ENCODE results near the gene CDK18. TPM values are rescaled to one million over a fixed set of nuclear protein-coding genes. Genes with fewer than 3 reads are reported as not detected.
"Not testable (repeated sequence)": the region's sequence is repeated elsewhere in the genome, so short reads cannot be mapped to it uniquely, and the experiment has no call there.

CDK18 gene
- total RNA-seq: 0.27 and 0.73 TPM in 2 replicates

GRCh38 chr1:205504311-205505075 is at the start of gene CDK18:
TSS of gene CDK18 (plus strand) at chr1:205504669. CDS start at chr1:205523168, 18,499 bp downstream.
- intact Hi-C loops (cut with micrococcal nuclease): no loop called here

DNA sequence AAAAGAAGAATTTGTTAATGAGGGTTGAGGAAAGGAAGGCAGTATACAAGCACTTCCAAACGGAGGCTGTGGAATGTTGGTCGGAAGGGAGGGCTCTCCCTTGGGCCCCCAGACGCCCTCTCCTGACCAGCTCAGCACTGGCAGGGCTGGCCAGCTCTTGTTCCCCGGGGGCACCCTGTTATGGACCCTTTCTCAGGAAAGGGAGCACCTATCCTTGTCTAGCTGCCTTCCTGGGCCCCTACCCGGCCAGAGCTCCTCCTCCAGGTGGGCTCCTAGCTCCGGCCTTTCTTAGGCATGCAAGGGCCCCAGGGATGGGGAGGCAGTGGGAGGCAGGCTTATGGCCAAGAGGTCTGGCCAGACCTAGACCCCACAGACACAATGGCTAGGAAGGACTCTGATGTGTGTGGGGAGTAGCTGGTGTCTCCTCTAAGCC is 49.5 kb upstream of the CDK18 start:
- intact Hi-C loops (cut with micrococcal nuclease): no loop called here

DNA sequence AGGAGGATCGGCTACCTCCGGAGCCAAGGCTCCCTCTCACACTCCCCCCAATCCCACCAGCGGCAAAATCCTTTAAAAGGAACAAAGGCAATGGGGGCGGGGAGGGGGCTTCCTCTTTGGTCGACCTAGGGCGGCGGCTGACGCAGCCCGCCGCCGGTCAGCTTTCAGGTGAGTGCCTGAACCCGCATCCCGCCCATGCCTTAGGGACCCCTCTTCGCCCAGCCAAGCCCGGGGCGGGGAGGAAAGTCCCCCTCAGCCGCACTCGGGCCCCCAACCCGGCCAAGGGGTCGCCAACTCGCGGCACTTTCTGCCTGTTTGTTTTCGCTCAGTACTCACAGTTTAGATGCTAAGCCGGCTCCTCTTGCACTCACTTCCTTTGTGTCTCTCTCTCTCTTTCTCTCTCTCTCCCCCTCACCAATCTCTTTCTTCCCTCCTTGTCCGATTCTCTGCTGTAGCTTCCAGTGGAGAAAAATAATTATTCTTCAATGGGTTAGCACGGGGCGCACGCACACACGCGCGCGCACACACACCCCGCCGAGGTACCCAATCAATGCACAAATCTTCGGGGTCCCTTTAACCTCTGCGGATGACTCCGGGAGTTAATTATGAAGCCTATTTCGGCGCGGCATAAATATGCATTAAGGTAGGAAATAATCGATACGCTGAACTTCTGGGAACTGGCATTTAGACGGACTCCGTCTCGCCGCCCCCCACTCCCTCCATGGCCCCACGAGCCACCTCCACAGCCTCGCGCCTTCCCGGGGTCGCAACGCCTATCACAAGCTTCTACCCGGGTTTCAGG is 48.7 kb upstream of the CDK18 start, which contains the start of gene BLACAT1:
Gene BLACAT1, minus strand, starts transcription at position 465 of the 802 bp plus-strand sequence.
- intact Hi-C loops (cut with micrococcal nuclease): no loop called here

DNA sequence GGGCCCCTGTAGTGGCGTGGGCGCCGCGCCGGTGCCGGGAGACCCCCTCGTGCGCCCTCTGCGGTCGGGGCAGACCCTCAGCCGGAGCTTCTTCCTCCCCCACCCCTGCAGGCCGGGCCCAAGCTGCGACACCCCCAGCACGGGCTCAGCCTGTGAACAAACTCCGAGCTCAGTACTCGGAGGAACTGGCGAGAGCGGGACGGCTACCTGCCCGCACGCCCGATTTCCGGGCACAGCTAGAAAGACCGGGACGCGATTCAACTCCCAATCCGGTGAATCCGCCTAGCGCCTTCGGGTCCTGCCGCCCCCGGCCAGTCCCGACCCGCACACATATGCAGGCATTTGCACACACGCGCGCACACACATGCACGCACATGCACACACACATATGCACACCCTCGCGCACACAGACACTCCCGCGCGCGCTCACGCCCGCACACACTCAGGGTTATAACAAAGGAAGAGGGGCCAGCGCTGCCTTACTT is 48.0 kb upstream of the CDK18 start:
- intact Hi-C loops (cut with micrococcal nuclease): no loop called here

DNA sequence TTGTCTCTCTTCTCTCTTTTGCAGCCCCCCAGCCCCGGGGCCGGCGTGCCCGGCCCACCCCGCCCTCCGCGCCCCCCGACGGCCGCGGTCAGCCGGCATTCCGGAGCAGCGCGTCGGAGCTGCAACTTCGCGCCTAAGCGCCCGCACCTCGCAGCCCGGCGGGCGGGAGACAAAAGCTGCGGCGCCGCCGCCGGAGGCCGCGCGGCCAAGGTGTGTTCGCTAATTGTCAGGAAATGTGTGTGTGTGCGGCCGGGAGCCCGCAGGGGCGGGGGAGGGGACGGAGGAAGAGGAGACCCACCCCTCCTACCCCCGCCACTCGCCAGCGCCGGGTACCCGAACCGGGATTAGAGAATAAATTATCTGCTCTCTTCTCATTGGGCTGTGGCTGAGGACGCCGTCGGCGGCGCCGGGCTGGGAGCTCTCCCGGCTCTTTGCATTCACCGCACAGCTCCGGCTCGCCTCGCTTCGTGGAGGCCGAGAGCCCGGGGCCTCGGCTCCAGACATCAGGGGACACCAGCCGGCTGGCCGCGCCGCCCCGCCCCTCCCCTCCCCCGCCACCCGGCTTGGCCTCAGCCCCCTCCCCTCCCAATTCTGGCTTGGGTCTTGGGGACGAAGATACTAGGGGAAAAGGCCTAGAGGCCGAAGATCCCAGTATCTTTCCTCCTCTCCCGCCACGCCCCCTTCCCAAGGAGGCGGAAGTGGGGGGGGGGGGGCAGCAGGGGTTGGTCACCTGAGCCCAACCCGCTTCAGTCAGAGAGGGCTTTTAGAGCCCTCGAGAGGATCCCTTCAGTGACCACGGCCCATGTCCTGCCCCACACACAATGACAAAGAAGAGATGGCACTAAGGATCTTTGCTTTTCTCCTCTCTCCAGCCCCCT is 47.4 kb upstream of the CDK18 start:
- intact Hi-C loops (cut with micrococcal nuclease): no loop called here

DNA sequence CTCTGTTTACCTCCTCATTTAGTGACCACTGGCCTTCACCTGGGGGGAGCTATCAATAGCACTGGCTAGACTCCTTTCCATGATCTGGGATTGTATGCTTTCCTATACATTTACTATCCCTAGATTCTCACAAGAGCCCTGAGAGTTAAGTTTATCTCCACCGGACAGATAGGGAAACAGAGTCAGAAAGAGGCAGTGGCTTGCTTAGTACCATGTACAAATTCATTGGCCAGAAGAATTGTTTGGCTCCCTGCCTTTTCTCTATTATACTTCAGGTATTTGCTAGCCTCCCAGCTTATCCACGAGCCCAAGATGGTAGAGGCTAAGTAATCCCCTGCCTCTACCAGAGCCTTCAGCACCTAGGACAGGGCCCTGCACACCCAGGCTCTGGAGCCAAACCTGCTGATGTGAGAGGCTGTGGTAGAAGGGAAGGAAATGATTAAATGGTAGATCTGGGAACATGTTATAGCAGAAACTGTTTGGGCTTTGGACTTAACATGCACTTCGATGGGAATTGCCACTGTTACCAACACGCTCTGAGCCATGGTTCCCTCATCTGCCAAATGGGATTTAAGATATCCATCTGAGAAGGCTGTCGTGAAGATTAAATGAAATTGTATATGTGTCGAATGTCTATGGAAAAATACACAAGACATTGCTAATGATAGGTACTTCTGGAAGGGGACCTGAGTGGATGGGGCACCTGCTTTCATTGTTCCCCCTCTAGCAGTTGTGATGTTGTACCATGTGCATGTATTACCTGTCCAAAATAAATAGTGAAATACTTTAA is 45.5 kb upstream of the CDK18 start:
- intact Hi-C loops (cut with micrococcal nuclease): no loop called here

- intact Hi-C loops (cut with micrococcal nuclease): no loop called here
These were observed 39.1 kb upstream of the CDK18 start for GRCh38 chr1:205465392-205465791.

GRCh38 chr1:205466595-205467220 is 37.8 kb upstream of the CDK18 start:
- intact Hi-C loops (cut with micrococcal nuclease): no loop called here

DNA sequence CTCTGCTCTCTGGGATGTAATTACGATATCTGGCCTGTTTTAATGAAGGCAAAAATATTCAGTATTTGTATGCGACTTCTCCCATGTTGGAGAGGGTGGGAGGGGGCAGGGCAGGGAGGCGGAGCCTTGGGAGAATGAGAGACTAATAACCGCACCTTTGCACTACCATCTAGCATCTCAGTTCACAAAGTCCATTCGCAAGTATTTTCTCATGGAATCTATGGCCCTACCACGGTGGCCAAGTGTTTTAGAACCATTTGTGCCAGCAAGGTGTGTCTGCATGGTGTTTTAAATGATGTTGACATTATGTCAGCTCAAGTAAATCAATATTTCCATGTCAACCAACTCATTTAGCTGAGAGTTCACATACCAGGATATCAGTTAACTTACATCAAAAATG is 34.3 kb upstream of the CDK18 start:
- intact Hi-C loops (cut with micrococcal nuclease): no loop called here

DNA sequence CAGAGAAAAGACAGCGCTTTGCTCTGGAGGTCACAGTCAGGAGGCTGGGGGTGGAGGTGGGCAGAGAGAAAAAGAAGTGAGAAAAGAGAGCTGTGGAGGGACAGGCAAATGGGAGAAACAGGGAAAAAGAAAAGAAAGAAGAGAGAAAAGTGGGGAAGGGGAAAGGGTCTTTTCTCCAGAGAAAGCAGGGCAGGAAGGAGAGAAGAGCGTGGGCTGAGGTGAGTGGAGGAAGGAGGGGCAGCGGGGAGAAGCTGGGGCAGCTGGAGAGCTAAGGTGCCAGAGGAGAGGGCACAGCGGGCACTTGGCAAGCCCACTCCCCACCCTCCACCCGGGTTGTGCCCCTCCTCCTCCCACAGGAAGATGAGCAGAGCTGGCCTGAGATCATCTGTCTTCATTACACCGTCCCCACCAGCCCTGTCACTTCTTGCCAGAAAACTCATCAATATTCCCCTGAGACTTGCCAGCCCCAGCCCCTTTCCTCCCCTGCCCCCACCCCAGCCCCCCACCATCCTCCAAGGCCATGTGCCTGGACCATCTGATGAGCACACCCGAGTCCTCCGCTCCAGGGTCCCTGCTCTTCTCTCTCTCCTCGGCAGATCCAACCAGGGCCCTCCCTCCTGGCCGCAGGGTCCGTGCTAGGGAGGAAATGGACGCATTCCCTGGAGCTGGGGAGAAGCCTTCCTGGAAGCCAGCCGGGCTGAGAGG is 31.6 kb upstream of the CDK18 start:
- intact Hi-C loops (cut with micrococcal nuclease): no loop called here

DNA sequence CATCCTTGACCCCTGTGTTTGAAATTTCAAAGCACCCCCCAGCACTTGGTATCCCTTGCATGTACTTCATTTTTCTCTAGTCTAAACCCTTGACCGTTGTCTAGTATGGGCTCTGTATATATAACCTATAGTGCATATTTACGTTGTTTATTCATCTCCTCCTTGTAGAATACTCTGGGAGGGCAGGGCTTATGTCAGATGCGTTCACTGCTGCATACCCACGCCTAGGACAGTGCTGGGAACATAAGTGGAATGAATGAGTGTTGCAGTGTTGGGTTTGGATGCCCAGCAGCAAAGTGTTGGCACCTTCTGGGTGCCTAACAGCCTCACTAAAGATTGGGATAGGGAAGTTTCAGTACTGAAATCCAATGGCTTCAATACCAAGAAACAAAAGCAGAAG is 31.0 kb upstream of the CDK18 start:
- intact Hi-C loops (cut with micrococcal nuclease): no loop called here

DNA sequence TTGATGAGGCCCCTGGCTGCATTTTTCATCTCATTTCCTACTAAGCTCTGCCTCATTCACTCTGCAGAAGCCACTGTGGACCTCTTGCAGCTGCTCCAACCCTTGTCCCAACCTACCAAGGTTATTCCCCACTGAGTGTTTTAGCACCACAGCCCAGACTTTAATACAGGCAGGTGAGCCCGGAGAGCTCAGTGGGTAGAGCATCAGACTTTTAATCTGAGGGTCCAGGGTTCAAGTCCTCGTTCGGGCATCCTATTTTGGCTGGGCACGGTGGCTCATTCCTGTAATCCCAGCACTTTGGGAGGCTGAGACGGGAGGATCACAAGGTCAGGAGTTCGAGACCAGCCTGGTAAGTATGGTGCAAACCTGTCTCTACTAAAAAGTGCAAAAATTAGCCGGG is 30.5 kb upstream of the CDK18 start:
- intact Hi-C loops (cut with micrococcal nuclease): no loop called here

GRCh38 chr1:205474571-205474970 is 29.9 kb upstream of the CDK18 start:
- intact Hi-C loops (cut with micrococcal nuclease): no loop called here

DNA sequence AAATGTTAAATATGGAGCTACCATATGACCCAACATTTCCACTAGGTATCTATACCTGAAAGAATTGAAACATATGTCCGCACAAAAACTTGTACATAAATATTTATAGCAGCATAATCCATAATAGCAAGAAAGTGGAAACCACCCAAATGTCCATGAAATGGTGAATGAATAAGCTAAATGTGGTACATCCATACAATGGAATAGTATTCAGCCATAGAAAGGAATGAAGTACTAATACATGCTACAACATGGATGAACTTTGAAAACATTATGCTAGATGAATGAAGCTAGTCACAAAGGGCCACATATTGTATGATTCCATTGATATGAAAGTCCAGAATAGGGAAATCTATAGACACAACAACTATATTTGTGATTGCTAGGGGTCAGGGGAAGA is 28.6 kb upstream of the CDK18 start:
- intact Hi-C loops (cut with micrococcal nuclease): no loop called here

DNA sequence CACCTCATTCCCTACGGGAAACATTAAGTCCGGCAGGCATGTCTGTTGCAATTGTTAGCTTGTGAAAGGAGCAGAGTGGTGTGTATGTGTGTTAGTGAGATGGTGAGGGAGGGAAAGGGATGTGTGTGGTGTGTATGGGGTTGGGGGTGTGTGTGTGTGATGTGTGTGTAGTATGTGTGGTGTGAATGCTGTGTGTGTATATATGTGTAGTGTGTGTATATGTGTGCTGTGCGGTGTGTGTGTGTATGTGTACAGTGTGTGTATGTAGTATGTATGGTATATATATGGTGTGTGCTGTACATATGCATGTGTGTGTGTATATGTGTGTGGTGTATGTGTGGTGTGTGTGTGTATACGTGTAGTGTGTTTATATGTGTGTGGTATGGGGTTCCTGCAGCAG is 27.8 kb upstream of the CDK18 start:
- intact Hi-C loops (cut with micrococcal nuclease): no loop called here

- intact Hi-C loops (cut with micrococcal nuclease): no loop called here
These were observed 27.2 kb upstream of the CDK18 start for GRCh38 chr1:205477121-205477758.

- intact Hi-C loops (cut with micrococcal nuclease): no loop called here
These were observed 26.7 kb upstream of the CDK18 start for GRCh38 chr1:205477759-205478247.

DNA sequence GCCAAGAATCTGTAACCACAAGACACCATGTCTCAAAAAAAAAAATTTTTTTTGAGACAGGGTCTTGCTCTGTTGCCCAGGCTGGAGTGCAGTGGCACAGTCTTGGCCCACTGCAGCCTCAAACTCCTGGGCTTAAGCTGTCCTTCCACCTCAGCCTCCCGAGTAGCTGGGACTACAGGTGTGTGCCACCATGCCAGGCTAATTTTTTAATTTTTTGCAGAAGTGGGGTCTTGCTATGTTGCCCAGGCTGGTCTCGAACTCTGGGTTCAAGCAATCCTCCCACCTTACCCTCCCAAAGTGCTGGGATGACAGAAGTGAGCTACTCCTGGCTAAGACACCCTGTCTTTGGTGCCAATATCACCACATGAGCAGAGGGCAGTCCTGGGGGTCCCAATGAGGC is 25.5 kb upstream of the CDK18 start:
- intact Hi-C loops (cut with micrococcal nuclease): not testable (repeated sequence)
